Stimulated activated CD8-positive, alpha-beta memory T cell treated with anti-CD3 and anti-CD28 coated beads, Interleukin-12 subunit alpha, Interleukin-12 subunit beta, amount 100 ng/mL, for 24 hours (primary cell): Measurements from ENCODE around the gene ALS2CL.
A peak's percentile ranks its signal among the peaks of the same experiment; 100 is the strongest.
"Not testable (repeated sequence)": the region's sequence is repeated elsewhere in the genome, so short reads cannot be mapped to it uniquely, and the experiment has no call there.

Experiments used
- DNase-seq: peaks from one replicate; pipeline ENCODE4 v3.0.0-alpha.2; 2020; ENCODE audit errors: extremely low read depth

The ALS2CL gene, protein sequence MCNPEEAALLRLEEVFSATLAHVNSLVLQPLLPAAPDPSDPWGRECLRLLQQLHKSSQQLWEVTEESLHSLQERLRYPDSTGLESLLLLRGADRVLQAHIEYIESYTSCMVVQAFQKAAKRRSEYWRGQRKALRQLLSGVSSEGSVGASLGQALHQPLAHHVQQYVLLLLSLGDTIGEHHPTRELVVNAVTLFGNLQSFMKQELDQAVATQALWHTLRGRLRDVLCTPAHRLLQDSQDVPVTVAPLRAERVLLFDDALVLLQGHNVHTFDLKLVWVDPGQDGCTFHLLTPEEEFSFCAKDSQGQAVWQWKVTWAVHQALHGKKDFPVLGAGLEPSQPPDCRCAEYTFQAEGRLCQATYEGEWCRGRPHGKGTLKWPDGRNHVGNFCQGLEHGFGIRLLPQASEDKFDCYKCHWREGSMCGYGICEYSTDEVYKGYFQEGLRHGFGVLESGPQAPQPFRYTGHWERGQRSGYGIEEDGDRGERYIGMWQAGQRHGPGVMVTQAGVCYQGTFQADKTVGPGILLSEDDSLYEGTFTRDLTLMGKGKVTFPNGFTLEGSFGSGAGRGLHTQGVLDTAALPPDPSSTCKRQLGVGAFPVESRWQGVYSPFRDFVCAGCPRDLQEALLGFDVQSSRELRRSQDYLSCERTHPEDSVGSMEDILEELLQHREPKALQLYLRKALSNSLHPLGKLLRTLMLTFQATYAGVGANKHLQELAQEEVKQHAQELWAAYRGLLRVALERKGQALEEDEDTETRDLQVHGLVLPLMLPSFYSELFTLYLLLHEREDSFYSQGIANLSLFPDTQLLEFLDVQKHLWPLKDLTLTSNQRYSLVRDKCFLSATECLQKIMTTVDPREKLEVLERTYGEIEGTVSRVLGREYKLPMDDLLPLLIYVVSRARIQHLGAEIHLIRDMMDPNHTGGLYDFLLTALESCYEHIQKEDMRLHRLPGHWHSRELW

DNA sequence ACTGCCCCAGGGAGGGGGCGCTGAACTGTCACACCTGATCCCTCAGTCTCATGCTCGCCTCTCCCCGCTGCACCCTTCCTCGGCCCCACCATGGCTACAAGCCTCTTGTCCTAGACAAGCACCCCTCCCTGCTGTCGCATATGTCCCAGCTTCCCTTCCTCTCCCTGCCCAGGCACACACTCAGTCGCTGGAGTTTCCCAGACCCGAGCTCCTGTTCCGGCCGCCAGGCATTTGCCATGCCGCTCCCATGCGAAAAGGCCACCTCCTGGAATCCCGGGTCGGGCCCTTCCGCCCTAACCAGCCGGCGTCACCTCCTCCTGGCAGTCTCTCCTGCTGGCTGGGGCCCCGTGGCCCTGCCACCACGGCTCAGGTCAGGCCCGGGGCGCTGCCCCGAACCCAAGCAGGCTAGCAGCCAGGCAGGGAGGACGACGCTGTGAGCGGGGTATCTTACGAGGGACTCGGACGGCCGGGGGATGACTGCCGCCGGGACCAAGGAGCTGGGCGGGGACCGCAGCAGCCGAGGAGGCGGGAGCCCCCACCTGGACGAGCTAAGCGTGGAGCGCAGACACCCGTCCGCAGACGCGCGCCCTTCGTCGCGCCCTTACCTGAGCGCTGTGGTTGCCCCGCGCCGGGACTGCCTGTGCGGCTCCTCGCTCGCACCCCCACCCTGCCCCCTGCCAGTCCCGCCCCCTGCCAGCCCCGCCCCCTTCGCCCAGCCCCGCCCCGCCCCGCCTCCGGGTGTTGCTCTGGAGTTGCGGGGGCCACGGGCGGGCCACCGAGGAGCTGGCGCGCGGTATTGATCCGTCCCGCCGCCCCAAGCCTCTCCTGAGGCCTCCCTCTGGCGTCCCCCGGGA is at the start of gene ALS2CL:
Gene ALS2CL, minus strand, starts transcription at position 642 of the 854 bp plus-strand sequence. CDS start 4,239 bp downstream, outside the sequence.
- DNase-seq: peak; percentile 24

DNA sequence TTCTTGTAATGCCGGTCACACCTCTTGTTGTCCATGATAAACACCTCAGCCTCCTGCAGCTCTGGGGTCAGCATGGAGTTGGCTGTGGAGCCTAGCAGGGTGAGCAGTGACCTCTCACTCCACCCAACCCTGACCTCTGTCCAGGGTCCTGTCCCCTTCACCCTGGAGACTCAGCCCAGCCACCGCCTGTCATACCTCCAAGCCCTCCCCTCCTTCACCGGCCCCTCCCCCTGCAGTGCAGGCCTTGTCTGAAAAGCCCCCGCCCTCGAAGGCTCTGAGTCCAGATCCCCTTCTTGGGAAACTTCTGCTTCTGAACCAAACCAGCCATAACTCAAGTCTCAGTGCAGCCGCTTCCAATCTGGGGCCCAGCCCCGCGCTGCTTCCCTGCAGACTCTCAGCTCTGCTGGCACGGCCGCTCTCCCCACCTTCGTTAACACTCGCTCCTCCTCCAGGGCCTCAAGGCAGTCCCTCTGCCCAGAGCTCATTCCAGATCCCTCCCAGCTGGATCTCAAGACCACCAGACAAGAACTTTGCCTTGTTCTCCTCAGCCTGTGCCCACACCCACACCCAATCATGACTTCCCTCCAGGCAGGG is 49.6 kb upstream of the ALS2CL start:
- no peak for DNase-seq

DNA sequence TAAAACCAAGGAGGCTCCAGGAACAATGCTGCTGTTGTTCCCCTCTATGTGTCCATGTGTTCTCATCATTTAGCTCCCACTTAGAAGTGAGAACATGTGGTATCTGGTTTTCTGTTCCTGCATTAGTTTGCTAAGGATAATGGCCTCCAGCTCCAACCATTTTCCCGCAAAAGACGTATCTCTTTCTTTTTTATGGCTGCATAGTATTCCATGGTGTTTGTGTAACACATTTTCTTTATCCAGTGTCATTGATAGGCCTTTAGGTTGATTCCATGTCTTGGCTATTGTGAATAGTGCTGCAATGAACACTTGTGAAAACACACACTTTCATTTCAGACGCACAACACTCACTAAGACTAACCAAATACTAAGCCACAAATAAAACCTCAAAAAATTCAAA is 46.1 kb upstream of the ALS2CL start:
- DNase-seq: not testable (repeated sequence)

DNA sequence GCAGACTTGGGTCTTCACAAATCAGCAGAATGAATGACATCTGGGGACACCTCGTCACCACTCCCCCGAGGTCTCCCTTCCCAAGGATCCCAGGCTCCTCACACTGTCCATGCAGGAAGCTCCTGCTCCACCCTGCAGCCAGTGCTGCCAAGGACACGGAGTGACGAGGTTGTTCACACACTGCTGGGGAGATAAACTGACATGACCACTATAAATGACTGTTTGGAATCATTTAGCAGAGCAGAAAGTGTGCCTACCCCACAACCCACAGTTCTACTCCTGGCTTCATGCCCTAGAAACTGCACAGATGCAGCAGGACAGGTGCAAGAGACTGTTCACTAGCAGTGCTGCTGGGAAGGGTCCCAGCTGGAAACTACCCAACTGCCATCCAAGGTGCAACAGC is 43.9 kb upstream of the ALS2CL start:
- DNase-seq: no peak

DNA sequence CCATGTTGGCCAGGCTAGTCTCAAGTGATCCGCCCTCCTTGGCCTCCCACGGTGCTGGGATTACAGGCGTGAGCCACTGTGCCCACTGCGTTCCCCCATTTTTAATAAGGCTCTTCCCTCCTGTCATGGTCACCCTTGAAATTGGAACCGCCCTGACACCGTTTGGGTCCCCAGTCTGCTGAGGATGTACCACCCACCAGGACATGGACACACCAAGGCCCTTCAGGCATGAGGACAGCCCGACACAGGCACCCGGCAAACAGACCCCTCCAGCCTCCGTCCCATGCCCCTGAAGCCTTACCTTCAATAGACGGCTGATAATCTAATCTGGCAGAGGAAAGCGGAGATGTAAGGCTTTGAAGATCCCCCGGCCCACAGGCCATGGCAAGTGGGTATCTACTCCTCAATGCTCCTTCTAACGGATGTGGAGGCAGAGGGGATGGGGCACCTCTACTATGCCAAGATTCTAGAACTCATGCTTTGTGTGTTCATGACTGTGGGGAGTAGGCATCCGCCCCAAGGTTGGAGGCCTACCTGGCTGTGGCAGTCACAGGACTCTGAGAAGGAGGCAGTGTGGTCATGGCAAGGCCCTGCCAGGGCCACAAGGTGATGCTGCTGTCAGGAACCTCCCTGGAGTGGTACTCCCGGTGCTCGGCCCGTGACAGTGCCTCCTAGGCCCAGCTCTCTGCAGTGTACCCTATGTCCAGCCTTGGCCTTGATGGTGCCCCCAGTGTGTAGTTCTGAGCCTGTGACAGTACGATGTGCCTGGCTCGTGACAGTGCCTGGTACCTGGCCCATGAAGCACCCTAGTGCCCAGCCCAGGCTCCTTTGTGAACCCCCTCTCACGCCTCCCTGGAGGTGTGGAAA is 42.8 kb upstream of the ALS2CL start:
- no peak for DNase-seq

DNA sequence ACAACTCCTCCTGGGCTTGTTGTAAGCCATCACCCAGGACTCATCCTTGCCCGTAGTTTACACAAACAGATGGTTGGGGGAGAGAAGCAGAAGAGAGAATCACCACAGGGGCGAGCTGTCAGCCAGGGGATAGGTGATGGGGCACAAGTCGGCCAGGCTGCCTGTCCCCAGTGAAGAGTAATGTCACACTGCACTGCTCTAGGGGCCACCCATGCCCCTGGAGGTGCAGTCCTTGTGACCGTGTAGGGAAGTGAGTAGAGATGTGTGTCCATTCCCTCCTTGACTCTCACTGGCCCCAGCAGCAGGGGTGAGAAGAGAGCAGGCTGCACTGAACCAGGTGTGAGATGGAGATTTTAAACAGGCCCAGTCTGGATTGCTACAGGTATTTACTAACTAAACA is 41.3 kb upstream of the ALS2CL start:
- no peak for DNase-seq

DNA sequence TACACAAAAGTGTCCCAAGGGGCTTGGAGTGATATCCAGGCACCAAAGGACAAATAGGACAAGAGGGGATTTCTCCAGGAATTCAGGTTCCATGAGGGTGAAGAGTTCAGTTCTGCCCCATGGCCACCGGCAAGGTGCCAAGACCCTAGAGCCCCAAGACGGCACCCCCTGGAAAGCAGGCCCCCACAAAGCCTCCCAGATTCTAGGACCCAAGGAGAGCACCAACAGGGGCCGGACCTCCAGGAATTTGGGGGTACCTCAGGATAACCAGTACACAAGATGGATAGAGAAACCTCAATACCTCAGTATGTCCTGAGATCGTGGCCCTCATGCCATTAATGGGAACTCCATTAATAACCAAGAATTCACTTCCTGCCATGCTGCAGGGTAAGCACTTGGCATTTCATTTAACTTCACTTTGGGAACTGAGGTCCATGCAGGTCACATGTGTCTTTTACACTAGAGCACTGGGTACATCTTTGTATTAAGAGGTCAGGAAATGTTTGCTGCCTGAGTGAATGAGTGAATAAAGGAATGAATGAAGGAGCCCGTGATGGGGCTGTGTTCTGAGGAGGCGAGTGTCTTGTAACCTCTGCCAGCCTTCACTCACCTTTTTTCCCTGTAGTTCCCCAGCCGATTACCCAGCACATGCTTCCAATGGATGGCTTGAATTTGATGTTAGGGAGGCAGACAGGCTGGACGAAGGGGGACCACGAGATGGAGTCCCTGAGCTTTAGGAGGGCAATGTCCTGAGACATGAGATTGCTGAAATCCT is 39.7 kb upstream of the ALS2CL start:
- no peak for DNase-seq

DNA sequence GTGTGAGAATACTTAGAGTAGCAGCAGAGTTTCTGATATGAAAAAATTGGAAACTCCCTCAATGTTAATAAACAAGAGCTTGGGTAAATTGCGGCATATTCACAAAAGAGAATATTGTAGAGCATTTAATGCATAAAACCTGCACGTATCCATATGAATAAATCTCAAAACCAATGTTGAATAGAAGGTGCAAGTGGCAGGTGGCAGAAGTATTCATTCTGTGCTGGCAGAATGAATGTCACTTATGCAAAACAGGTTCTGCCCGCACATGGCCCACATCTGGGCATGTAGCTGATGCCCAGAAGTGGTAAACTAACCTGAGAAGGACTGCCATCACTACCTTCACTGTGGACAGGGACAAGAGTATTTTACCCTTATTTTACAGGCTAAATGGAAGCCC is 38.3 kb upstream of the ALS2CL start:
- DNase-seq: no peak

DNA sequence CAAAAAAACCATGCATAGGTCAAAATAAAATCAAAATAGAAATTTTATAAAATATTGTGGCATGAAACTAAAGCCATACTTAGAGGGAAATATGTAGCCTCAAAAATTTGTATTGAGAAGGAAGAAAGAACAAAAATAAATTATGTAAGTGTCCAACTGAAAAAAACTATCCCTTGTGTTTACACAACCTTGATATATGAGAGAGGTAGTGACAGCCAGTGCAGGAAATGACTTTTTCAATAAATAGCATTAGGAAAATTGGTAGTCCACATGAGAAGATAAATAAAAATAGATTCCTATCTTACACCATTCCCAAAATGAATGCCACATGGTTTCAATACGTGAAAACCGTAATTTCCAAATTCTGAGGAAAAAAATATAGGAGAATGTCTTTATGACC is 37.3 kb upstream of the ALS2CL start:
- no peak for DNase-seq

DNA sequence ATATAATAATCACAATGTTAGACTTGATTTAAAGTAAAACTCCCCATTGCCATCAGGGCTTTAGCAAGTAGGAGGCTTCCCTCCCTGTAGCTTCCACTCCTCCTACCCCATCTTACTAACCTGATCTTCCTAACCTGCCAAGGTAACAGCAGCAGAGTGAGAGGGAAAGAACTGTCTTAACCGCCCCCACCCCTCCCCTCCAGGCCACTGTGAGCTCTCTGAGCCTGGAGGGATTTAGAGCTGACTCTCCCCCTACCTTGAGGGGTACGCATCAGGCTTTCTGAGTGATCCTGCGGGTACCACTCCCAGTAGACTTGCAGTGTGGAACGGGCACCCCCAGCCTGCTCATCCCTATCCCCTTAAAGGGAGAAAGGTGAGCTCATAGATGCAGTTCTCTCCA is 35.6 kb upstream of the ALS2CL start:
- no peak for DNase-seq

DNA sequence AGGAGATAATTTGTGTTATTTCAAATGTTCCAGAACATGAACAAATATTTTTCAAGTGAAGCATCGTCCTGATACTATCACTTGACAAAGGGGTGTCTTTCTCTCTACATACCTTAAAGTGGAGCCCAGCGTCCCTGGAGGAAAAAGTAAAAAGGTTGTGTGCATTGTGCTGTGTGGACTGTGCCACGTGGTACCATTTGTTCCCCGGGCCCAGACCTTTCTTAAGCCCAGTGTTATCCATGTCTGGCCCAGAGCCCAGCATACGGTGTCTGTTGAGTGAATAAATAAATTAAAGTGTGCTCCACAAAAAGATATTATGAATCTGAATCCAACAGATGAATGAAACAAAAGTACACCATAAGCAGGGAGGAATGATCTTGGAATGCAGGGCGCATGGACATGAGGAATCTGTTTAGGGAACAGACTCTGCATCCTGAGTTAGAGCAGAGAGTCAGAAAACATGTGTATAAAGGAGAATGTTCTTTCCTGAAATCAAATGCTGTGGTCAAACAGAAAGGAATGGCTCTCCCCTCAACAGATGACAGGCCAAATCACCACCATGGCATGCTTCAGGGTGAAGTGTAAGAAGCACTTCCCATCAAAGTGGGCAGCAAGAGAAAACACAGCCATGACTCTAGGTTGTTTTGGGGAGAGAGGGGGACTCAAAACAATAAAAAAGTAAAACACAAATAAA is 32.3 kb upstream of the ALS2CL start:
- no peak for DNase-seq

DNA sequence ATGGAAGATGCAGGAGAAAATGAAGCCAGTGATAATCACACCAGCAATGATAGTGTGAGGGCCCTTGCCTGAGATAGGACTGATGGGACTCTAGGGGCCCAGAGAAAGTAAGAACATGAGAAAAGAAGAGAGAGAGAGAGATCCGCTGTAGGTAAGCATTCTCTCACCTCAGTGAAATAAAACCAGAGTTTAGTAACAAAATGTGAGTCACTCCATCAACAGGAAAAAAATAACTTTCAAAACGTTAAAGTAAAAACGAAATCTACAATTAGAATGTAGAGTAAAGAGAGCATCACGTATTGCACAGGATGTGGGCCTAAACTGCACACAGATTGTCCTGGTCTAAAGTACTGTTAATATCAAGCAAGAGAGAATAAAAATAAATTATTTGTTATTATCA is 30.9 kb upstream of the ALS2CL start:
- DNase-seq: no peak

DNA sequence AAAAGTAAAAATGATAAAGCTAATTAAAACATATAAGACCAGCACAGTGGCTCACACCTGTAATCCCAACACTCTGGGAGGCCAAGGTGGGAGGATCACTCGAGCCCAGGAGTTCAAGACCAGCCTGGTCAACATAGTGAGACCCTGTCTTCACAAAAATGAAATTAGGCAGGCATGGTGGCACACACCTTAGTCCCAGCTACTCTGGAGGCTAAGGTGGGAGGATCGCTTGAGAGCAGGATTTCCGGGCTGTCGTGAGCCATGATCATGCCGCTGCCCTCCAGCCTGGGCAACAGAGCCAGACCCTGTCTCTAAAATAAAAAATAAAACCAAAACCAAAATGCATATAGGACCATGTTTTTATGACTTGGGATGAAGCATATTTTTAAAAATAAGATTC is 29.0 kb upstream of the ALS2CL start:
- DNase-seq: no peak

DNA sequence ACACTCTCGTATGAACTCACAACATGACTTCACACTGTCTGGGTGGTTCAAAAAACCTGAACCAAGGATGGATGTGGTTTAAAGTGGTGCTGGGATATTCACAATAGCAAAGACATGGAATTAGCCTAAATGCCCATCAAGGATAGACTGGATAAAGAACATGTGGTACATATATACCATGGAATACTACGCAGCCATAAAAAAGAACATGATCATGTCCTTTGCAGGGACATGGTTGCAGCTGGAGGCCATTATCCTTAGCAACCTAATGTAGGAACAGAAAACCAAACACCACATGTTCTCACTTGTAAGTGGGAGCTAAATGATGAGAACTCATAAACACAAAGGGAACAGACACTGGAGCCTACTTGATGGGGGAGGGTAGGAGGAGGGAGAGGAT is 27.5 kb upstream of the ALS2CL start:
- no peak for DNase-seq

DNA sequence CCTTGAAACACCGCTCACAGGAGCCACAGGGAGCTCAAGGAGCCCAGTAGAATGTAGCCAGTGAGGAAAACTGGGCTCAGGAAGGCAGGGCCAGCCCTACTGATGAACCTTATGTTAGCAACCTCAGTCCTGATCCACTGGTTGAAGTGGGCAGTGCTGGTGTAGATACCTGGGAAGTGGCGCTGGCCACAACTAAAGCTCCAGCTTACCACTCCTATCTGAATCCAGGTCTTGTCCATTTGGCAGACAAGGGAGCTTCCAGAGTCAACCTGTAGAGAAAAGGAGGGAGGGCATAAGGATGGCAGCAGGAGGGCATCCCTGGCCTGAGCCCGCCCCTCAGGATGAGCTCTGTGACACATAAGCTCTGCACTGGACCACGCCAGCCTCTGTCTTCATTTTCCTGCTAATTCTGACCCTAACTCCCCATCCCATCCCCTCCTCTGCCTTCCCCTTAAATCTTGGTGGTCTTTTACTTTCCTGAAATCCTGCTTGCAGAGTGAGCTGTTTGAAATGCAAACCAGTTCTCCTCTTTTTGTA is 26.3 kb upstream of the ALS2CL start:
- no peak for DNase-seq

DNA sequence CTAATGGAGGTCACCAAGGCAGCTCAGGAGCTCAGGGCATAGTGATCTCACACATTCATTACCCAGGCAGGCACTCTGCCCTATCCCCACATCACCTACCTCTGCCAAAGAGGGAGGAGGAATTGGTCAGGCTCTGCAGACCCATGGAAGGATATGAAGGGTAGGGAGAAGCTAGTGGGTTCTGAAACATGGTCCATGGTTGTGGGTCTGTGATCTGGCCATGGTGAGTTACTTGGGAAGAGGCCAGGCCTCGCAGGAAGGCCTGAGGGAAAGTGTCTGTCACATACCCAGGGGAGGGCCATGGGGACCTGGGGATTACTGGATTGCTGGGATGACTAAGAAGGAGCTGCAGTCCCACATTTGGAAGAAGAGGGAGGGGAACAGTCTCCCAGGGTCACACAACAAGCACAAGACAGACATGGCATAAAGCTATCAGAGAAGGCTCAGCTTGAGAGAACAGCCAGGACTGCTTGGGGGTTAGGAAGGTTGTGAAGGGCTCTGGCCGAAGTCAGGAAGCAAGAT is 25.6 kb upstream of the ALS2CL start:
- DNase-seq: no peak

DNA sequence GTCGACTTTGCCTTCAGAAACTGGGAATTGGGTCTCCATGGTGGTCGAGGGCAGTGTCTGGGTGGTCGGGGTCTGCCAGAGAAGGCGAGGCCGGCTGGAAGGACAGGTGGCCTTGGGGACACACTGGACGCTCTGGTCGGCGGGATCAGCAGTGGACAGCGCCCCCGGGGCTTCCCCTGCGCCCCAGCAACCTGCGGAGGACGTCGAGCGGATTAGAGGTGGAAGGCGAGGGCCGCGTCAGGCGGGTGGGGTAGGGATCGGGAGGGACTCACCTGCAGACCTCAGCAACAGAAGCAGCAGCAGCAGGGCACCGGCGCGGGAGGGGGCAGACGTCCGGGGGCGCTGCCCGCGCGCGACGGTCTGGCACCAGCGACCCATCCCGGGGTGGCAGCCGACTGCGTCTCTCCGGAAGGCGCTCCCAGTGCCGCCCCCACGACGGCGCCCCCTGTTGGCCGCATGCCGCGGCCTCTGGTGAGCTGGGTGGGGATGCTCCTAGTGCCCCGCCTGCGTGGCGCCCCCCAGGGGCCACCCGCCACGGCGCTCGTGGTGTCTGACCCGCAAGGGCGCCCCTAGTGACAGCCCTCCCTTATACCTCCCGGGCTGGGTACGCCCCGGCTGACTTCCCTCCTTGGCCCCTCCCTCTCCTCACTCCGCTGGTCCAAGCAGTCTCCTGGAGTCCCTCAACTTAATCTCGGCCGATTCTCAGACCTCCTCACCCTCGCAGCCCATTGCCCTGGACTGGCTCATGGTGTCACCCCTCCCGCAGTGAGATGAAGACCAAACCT is 24.2 kb upstream of the ALS2CL start, which contains the start of gene PRSS50:
Gene PRSS50, minus strand, starts transcription at position 423 of the 785 bp plus-strand sequence. Its CDS starts 45 bp downstream, at position 378.
- DNase-seq: no peak
